Mucosa of gallbladder (tissue), 1 donor: ENCODE results near the gene STK32B. TPM values are rescaled to one million over a fixed set of nuclear protein-coding genes. Genes with fewer than 3 reads are reported as not detected.

Source experiments
- DNase-seq: peaks from one replicate; pipeline ENCODE4 v3.0.0-alpha.2; 2020; ENCODE audit warnings: low spot score
- total RNA-seq: library from RNA; stranded (reverse); gene quantifications from one replicate; pipeline ENCODE4 v1.2.1, GENCODE V29; 2021
- donor health status: DM: no; HTN: no; CAD: no.

STK32B gene
- total RNA-seq, 1 donor from 2014 or later: 4.1 TPM

DNA sequence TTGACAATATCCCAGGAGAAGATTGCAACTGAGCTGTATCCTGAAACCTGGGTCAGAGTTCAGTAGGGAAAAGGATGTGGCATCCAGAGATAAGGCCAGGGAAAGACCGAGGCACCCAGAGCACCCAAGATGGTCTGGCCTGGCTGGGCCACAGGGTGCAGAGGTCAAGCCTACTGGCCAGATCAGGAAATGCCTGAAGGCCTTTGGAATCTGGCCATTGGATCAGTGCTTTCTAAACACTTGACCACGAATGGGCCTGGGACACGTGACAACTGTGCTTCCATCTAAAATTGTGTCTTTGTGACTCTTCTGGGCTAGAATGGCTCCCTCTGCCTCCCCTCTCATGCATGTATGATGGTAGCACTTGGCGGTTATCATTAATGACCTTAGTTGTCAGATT, 340.2 kb downstream of the STK32B start:
- no peak for DNase-seq

DNA sequence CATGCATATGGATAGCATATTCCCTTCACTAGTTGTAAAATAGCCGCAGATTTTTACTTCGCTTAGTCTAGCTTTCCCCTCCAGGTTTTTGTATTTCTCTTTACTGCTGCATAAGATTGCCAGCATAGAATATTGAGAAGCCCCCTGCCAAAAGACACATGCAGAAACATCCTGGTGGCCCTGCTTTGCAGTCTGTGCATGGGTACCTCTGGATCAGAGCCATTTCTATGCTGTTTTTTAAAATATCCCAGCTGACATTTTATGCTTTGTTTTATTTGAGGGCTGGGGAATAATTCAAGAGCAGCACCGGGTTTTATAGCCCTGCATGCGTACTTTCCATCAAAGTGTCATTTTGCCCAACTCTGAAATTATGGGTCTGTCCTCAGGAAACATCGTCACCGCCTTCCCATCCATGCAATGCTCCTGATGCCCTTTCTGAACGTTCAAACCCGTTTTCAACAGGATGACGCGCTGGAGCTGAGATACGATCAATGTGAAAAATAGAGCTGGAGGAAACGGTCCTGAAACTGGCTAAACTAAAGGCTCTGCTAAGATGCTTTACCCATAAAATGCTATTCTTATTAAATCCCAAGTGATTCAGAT, 342.7 kb downstream of the STK32B start:
- DNase-seq: no peak

GRCh38 chr4:5395781-5396180, 344.5 kb downstream of the STK32B start:
- DNase-seq: no peak

DNA sequence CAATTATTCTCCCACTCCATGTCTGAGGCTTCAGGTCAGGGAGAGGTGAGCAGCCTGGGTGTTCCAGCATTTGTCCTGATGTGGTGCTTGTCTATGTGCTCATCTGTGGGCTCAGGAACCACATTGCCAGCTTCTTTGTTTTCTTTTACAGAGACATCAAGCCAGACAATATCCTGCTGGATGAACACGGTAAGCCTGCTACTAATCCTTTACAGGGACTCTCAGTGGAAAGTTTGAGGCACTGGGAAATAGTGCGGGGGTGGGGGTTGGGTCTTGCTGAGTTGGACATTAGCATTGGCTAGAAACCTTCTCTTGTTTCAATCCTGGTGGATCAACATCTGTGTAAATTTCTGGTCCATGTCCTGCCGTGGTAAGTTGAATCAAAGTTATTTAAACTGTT, 346.8 kb downstream of the STK32B start:
- DNase-seq: no peak

- no peak for DNase-seq
These were observed 347.8 kb downstream of the STK32B start for GRCh38 chr4:5399124-5399523.

DNA sequence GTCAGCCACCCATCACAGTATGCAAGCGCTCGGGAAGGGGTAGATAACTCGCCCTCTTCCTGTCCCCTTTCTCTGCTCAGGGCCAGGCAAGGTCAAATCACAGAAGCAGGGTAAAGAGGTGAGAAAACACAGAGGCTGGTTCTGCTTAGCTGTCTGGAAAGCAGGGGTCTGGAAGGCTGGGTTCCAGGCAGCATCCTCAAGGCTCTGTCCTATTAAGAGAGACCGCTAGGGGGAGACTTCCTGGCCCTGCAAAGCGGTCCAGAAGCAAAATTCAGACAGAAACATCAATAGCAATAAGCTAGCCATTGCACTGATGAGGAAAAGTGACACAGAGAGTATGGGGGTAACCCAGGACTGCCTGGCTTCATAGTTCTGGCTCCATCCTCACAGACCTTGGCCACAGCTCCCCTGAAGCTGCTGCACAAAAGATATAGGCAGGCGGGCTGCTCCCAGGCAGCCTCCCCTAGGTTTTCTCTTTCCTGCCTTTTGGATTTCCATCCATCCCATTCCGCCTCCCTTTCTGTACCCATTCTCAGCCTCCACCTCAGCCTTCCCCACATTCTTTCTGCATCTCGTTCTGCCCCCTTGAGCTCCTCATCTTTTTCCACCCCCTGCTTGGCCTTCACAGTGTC, 348.6 kb downstream of the STK32B start:
- DNase-seq: no peak

GRCh38 chr4:5403746-5404497, 352.6 kb downstream of the STK32B start:
- DNase-seq: no peak

- no peak for DNase-seq
These were observed 358.0 kb downstream of the STK32B start for GRCh38 chr4:5409237-5409636.

GRCh38 chr4:5409972-5410618, 358.8 kb downstream of the STK32B start:
- no peak for DNase-seq

DNA sequence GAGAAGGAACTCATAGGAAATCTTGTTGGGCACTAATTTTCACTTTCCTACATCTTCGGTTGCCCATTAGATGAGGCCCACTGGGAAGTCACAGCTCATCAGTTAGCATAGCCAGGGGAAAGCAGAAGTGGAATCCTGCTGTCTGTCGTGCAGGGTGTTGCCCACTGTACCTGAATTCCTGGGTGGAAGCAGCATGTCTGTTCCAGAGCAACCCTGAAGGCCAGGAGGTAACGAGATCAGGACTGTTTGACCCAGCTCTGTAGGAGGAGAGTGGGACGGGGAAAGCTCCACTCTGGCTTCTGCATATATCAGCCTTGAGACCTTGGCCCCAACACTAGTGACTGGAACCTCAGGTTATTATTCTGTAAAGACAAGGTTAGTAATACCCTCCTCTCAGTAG, 361.0 kb downstream of the STK32B start:
- no peak for DNase-seq

DNA sequence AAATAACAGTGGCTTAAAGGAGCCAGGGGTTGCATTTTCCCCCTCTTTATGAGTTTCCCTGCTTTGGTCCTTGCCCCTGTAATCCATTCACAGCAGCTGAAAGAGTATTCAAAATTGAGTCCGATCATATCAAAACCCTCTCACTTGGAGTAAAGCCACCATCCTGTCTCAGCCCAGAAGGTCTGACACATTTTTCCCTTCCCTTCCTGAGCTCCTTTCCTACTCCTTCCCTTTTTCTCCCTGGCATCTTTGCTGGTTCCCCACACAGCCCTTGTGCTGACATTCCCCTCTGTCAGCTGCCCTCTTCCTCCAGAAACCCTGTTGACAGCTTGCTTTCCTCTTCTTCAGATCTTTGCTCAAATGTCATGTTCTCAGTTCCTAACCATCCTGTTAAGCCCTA, 361.5 kb downstream of the STK32B start:
- no peak for DNase-seq

- no peak for DNase-seq
These were observed 365.4 kb downstream of the STK32B start for GRCh38 chr4:5416637-5417036.

- DNase-seq: no peak
These were observed 369.0 kb downstream of the STK32B start for GRCh38 chr4:5420266-5420665.

DNA sequence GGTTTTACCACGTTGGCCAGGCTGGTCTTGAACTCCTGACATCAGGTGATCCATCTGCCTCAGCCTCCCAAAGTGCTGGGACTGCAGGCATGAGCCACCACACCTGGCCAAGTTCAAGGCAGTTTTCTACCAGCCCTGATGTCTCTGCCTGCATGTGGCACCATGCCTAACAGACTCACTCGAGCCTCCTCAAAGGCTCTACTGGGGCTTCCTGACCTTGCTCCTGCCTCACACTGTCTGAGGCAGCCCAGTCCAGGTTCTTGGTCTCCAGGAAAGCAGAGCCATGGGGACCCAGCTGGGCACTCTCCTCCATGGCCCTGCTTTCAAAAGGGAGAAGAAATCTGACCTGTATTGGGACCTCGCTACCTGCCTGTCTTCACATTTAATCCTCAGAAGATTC, 370.1 kb downstream of the STK32B start:
- no peak for DNase-seq

- no peak for DNase-seq
These were observed 370.9 kb downstream of the STK32B start for GRCh38 chr4:5422195-5422594.

DNA sequence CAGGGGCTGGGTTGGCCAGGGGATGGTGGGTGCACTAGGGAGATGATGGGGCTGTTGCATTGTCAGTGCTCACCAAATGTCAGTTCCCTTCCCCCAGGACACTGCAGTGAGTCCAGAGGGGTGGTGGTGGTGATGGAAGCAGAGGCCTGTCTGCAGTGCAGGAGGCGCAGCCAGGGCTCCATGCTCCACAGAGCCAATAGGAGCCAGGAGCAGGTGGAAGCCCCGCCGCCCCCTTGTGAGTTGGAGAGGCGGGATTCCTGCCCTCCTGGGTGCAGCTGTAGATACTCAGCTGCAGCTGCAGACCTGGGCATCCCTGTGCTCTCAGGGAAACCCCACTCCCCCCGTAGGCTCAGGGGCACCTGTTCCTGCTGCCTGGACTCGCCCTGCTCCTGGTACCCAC, 372.4 kb downstream of the STK32B start:
- no peak for DNase-seq

DNA sequence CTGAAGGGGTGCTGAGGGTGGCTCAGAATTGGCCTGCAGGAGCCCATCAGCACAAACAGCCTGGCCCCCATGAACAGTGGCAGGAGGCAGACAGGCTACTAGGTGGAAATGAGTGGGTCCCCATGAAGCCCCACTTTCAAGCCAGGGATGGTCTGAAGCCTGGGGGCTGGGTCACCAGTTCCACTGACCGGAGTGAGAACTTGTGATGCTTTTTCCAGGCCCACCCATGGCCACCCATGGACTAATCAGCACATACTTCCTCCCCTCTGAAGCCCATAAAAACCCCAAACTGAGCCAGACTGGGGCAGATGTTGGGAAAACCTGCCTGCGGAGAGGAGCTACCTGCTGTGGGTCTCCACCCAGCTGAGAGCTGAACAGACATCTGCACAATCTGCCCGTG, 372.9 kb downstream of the STK32B start:
- DNase-seq: no peak

- DNase-seq: no peak
These were observed 373.6 kb downstream of the STK32B start for GRCh38 chr4:5424901-5425300.

DNA sequence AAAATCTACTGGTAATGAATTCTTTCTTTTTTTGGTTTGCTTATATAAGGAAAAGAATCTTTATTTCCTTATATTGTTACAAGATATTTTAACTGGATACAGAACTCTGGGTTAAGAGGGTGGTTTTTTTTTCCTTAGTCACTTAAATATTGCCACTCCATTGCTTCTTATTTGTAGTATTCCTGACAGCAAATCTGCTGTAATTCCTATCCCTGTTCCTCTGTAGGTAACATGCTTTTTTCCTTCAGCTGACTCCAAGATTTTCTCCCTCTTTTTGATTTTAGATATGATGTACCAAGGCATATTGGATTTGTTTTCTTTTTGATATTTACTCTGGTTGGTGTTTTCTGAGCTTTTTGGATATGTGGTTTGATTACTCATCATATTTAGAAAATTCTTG, 378.5 kb downstream of the STK32B start:
- DNase-seq: no peak

GRCh38 chr4:5433196-5433595, 381.9 kb downstream of the STK32B start:
- DNase-seq: no peak

DNA sequence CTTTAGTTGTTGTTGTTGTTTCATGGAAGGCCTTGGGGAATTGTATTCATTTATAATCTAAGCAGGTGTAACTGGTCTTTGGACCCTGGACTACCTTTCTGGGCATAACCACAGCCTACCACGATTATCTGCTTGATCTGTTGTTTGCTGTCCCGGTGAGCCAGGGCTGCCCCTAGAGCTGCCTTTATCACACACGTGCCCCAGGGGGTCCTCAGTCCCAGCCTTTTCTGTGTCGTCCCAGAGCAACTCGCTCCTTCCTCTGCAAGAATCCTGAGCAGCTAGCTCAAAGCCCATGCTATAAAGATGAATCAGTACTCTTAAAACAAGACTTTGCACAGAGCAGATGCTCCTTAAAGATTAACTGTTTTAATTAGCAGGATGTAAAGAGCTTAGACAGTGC, 383.9 kb downstream of the STK32B start:
- no peak for DNase-seq

DNA sequence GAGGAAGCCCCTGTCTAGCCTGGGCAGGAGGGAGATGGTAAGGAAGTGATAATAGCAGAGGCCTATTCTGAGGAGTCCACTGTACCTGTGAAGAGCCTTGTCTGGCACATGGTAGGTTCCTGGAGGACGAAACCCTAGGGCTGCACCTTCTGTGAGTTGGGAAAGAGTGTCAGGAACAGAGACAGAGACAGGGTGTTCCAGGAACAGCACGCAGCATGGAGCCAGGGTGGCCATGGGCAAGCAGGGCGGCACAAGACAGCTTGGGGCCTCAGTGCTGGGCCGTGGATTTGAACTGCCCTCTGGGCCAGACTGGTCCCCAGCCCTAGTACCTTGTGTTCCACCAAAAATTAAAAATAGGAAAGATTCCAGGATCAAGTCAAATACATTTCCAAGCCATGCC, 384.5 kb downstream of the STK32B start:
- DNase-seq: no peak
